Fibroblast of skin of right quadriceps (primary cell): ENCODE data around the gene BEAN1.

Experiments used
- DNase-seq: peaks from one replicate; pipeline ENCODE4 v3.0.0-alpha.2; 2013

BEAN1 gene

GRCh38 chr16:66395806-66396555 lies 31.1 kb upstream of the BEAN1 start:
- no peak for DNase-seq

- no peak for DNase-seq
Measured at GRCh38 chr16:66397736-66398433, 29.2 kb upstream of the BEAN1 start.

GRCh38 chr16:66399031-66399430 lies 28.1 kb upstream of the BEAN1 start:
- peak; percentile 10 for DNase-seq

- DNase-seq, result peak; percentile 15
Measured at GRCh38 chr16:66399930-66400329, 27.2 kb upstream of the BEAN1 start.

- no peak for DNase-seq
Measured at GRCh38 chr16:66400503-66401380, 26.4 kb upstream of the BEAN1 start.

GRCh38 chr16:66401610-66402009 lies 25.5 kb upstream of the BEAN1 start:
- no peak for DNase-seq

GRCh38 chr16:66402166-66402565 lies 24.9 kb upstream of the BEAN1 start:
- DNase-seq, result no peak

GRCh38 chr16:66402591-66403230 lies 24.4 kb upstream of the BEAN1 start:
- DNase-seq, result no peak

GRCh38 chr16:66403531-66404145 lies 23.5 kb upstream of the BEAN1 start:
- DNase-seq, result no peak

- DNase-seq, result no peak
Measured at GRCh38 chr16:66405057-66405783, 21.9 kb upstream of the BEAN1 start.

GRCh38 chr16:66406534-66407221 lies 20.4 kb upstream of the BEAN1 start:
- DNase-seq, result peak; percentile 55

- peak; percentile 47 for DNase-seq
Measured at GRCh38 chr16:66408163-66409048, 18.7 kb upstream of the BEAN1 start.

GRCh38 chr16:66409156-66409555 lies 17.9 kb upstream of the BEAN1 start:
- DNase-seq, result peak; percentile 74

GRCh38 chr16:66412182-66412581 lies 14.9 kb upstream of the BEAN1 start:
- DNase-seq, result no peak

- peak; percentile 57 for DNase-seq
Measured at GRCh38 chr16:66414891-66415290, 12.2 kb upstream of the BEAN1 start.

GRCh38 chr16:66416136-66416535 lies 11.0 kb upstream of the BEAN1 start:
- no peak for DNase-seq

- DNase-seq, result peak; percentile 90
Measured at GRCh38 chr16:66416939-66417700, 10.0 kb upstream of the BEAN1 start.

- DNase-seq, result no peak
Measured at GRCh38 chr16:66418165-66418962, 8.7 kb upstream of the BEAN1 start.
